ENCODE data around the gene SZT2.
"Not testable (repeated sequence)": the region's sequence is repeated elsewhere in the genome, so short reads cannot be mapped to it uniquely, and the experiment has no call there.

Gene SZT2

GRCh38 chr1:43363283-43363934, 26.3 kb upstream of the SZT2 start:
- DNase-seq = no peak

GRCh38 chr1:43363935-43364525, 25.7 kb upstream of the SZT2 start:
- DNase-seq = no peak

GRCh38 chr1:43365678-43366077, 24.0 kb upstream of the SZT2 start:
- no peak for DNase-seq

GRCh38 chr1:43366179-43366578, 23.5 kb upstream of the SZT2 start:
- no peak for DNase-seq

- DNase-seq = no peak
Observed at GRCh38 chr1:43366601-43367025, 23.1 kb upstream of the SZT2 start.

- peak; percentile 22 for DNase-seq
Observed at GRCh38 chr1:43367026-43367903, 22.4 kb upstream of the SZT2 start.

GRCh38 chr1:43367904-43368645, 21.6 kb upstream of the SZT2 start, which contains the start of gene ELOVL1:
ELOVL1 (minus strand) TSS chr1:43368011; CDS start chr1:43365609, 2,402 bp downstream.
- peak; percentile 87 for DNase-seq

- no peak for DNase-seq
Observed at GRCh38 chr1:43368646-43369020, 21.1 kb upstream of the SZT2 start.

- DNase-seq = not testable (repeated sequence)
Observed at GRCh38 chr1:43369779-43370178, 19.9 kb upstream of the SZT2 start.

GRCh38 chr1:43370564-43370963, 19.1 kb upstream of the SZT2 start:
- no peak for DNase-seq

- no peak for DNase-seq
Observed at GRCh38 chr1:43372172-43372571, 17.5 kb upstream of the SZT2 start.

GRCh38 chr1:43373066-43373940, 16.4 kb upstream of the SZT2 start:
- no peak for DNase-seq

GRCh38 chr1:43376723-43377235, 12.9 kb upstream of the SZT2 start:
- no peak for DNase-seq

- DNase-seq = no peak
Observed at GRCh38 chr1:43377831-43378230, 11.9 kb upstream of the SZT2 start.

- DNase-seq = no peak
Observed at GRCh38 chr1:43379476-43379875, 10.2 kb upstream of the SZT2 start.

GRCh38 chr1:43381612-43382011, 8.1 kb upstream of the SZT2 start:
- DNase-seq = no peak

- DNase-seq = no peak
Observed at GRCh38 chr1:43382027-43382779, 7.5 kb upstream of the SZT2 start.

- no peak for DNase-seq
Observed at GRCh38 chr1:43383449-43383848, 6.2 kb upstream of the SZT2 start.

- no peak for DNase-seq
Observed at GRCh38 chr1:43386676-43387075, 3.0 kb upstream of the SZT2 start.

GRCh38 chr1:43387976-43388599, 1.6 kb upstream of the SZT2 start:
- no peak for DNase-seq

GRCh38 chr1:43388613-43389012, 1.1 kb upstream of the SZT2 start:
- no peak for DNase-seq

All from CD4-positive, alpha-beta T cell treated with Interleukin-21 for 1 hour (primary cell).